Coronary artery (tissue), 2 donors: ENCODE results near the gene ADAMTSL2.

Source experiments
- DNase-seq: peaks from one replicate; pipeline ENCODE4 v3.0.0-alpha.2; 2017; ENCODE audit warnings: low spot score
- H3K27ac ChIP-seq, 2 donors: fragments of 200-600 bp; sonication (generic); one replicate each; pipeline ENCODE4 v1.5.1; 2016 to 2019
- H3K4me3 ChIP-seq: fragments of 200-600 bp; sonication (generic); 2 replicates; pipeline ENCODE4 v1.5.1; 2016; ENCODE audit warnings: mild to moderate bottlenecking, moderate library complexity
- TF ChIP-seq, protein P1 (sequence below): fragments of 200-600 bp; sonication (generic); IDR thresholded peaks from one replicate; pipeline ENCODE4 v1.5.1; 2019; ENCODE audit warnings: antibody characterized with exemption

The ADAMTSL2 gene

DNA sequence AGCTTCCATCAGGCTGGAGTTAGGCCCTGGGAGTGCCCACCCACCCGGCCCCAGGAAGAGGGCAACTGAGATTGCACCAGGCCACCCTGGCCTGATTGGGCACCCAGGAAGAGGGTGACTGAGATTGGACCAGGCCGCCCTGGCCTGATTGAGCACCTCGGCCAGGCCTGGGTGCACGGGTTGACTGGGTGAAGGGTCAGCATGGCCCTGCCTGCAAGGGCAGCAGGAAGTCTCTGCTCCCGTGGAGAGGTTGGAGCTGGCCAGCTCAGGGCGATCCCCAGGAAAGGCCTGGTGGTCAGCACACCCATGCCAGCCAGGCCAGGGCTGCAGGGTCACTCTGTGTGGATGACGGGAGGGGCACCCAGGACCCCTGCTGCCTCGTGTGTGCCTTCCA, 11.8 kb downstream of the ADAMTSL2 start:
- H3K4me3 ChIP-seq = no peak overlapping the region
- TF ChIP-seq, protein P1, sequence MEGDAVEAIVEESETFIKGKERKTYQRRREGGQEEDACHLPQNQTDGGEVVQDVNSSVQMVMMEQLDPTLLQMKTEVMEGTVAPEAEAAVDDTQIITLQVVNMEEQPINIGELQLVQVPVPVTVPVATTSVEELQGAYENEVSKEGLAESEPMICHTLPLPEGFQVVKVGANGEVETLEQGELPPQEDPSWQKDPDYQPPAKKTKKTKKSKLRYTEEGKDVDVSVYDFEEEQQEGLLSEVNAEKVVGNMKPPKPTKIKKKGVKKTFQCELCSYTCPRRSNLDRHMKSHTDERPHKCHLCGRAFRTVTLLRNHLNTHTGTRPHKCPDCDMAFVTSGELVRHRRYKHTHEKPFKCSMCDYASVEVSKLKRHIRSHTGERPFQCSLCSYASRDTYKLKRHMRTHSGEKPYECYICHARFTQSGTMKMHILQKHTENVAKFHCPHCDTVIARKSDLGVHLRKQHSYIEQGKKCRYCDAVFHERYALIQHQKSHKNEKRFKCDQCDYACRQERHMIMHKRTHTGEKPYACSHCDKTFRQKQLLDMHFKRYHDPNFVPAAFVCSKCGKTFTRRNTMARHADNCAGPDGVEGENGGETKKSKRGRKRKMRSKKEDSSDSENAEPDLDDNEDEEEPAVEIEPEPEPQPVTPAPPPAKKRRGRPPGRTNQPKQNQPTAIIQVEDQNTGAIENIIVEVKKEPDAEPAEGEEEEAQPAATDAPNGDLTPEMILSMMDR = no peak
- no peak for DNase-seq
- peak overlapping the region in 1 of 2 donors; percentile 34 for H3K27ac ChIP-seq

DNA sequence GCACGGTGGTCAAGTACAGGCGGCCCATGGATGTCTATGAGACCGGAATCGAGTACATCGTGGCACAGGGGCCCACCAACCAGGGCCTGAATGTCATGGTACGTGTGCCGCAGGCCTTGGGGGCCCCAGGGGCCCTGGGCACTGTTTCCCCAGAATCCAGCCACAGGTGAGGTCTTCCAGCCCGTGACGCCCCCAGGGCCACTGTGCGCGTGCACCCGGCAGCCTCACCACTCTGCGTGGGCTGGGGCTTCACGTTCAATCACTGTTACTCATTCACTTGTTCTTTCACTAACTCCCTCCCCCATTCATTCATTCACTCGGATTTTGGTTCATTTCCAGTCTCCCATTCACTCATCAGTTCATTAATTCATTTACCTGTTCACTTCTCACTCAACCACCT, 12.6 kb downstream of the ADAMTSL2 start:
- TF ChIP-seq, protein P1 = no peak
- no peak for DNase-seq
- Histone ChIP-seq H3K4me3 (no peak overlapping the region), H3K27ac (no peak overlapping the region)

DNA sequence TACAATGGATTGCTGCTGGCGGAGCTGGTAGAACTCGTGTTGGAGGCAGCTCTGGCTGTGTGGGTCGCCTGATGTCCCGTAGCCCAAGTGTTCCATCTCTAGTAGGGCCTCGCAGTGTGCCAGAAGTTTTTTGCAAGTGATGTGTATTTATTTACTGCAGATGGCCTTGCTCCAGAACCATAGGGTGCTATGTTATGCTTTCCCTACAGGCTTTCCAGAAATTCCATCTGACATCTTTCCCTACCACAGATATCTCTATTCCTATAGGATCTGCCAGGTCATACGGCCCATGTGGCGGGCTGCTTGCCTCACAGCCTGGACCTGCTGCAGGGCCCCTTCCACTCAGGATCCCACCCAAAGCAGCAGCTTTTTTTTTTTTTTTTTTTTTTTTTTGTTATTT, 16.9 kb downstream of the ADAMTSL2 start:
- DNase-seq = no peak
- H3K27ac ChIP-seq = no peak overlapping the region
- no peak overlapping the region for H3K4me3 ChIP-seq
- TF ChIP-seq, protein P1 = no peak

- H3K4me3 ChIP-seq = no peak overlapping the region
- no peak for DNase-seq
- H3K27ac ChIP-seq = no peak overlapping the region
- TF ChIP-seq, protein P1 = no peak
These were observed 17.7 kb downstream of the ADAMTSL2 start for GRCh38 chr9:133552236-133552635.

- TF ChIP-seq, protein P1 = no peak
- H3K4me3 ChIP-seq = no peak overlapping the region
- no peak for DNase-seq
These were observed 18.6 kb downstream of the ADAMTSL2 start for GRCh38 chr9:133553123-133553522.

DNA sequence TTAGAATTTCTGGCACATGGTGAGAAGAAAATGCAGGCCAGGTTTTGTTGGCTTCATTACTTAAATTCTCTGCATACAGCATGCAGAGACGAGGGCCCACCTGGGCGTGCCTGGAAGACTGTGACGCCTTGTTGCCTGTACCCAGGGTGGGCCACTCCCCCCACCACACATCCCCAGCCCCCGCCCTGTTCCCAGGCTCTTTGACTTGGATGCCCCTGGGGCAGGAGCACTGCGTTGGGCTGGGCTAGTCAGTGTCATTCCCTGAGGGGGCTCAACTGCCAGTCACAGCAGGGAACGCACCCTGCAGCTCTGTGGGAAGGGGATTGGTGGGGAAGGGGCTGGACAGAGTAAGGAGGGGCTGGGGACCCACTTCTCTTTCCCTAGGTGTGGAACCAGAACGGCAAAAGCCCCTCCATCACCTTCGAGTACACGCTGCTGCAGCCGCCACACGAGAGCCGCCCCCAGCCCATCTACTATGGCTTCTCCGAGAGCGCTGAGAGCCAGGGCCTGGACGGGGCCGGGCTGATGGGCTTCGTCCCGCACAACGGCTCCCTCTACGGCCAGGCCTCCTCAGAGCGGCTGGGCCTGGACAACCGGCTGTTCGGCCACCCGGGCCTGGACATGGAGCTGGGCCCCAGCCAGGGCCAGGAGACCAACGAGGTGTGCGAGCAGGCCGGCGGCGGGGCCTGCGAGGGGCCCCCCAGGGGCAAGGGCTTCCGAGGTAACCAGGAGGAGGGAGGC, 19.6 kb downstream of the ADAMTSL2 start:
- TF ChIP-seq, protein P1 = no peak
- Histone ChIP-seq H3K27ac (no peak overlapping the region), H3K4me3 (no peak overlapping the region)
- DNase-seq = no peak

More at GRCh38 chr9:133553123-133553522, 18.6 kb downstream of the ADAMTSL2 start:
- H3K27ac ChIP-seq = no peak overlapping the region

GRCh38 chr9:133554729-133555128, 20.2 kb downstream of the ADAMTSL2 start:
- TF ChIP-seq, protein P1 = no peak
- H3K4me3 ChIP-seq = no peak overlapping the region
- DNase-seq = no peak
- H3K27ac ChIP-seq = no peak overlapping the region
